Muscle of leg (tissue), 11 donors: ENCODE measurements around the gene RYK. TPM values are rescaled to one million over a fixed set of nuclear protein-coding genes. Genes with fewer than 3 reads are reported as not detected.
A peak's percentile ranks its signal among the peaks of the same experiment; 100 is the strongest.

Experiments
- DNase-seq: peaks from one replicate; pipeline ENCODE4 v3.0.0; 2013
- H3K27ac ChIP-seq: one replicate; pipeline ENCODE4 v1.5.1; 2013; ENCODE audit warnings: mild to moderate bottlenecking, low read length, control low read depth
- H3K27me3 ChIP-seq: one replicate; pipeline ENCODE4 v1.6.1; 2013; ENCODE audit warnings: low read length; ENCODE audit not compliant: control insufficient read depth, insufficient read depth
- H3K36me3 ChIP-seq: one replicate; pipeline ENCODE4 v1.6.1; 2013; ENCODE audit warnings: low read length; ENCODE audit not compliant: control insufficient read depth, insufficient read depth
- H3K4me1 ChIP-seq: one replicate; pipeline ENCODE4 v1.6.1; 2013; ENCODE audit warnings: low read length; ENCODE audit not compliant: control insufficient read depth, insufficient read depth
- H3K4me3 ChIP-seq: one replicate; pipeline ENCODE4 v1.5.1; 2013; ENCODE audit warnings: low read length, control low read depth
- H3K9me3 ChIP-seq: replicated peaks from 2 replicates; pipeline ENCODE4 v1.6.1; 2013; ENCODE audit warnings: low read depth, low read length; ENCODE audit not compliant: control insufficient read depth
- WGBS: methylation state at CpG from one replicate; pipeline ENCODE4 v1.1.5; 2013; ENCODE audit warnings: missing lambda C conversion rate; ENCODE audit not compliant: insufficient coverage; 5-methylcytosine and 5-hydroxymethylcytosine counted together
- polyA plus RNA-seq, 8 donors: library from polyadenylated mRNA; unstranded; fragments of 120-200 nt; gene quantifications; one replicate each; pipeline versions ENCODE4 v1.2.1 to v1.2.3, GENCODE V29; 2013; ENCODE audit warnings: inconsistent platforms in 1 of 8, low replicate concordance in 1 of 8; ENCODE audit not compliant: insufficient read length in 8 of 8, insufficient read depth in 1 of 8
- total RNA-seq: library from RNA; stranded (reverse); fragments of 120-200 nt; gene quantifications from one replicate; pipeline ENCODE4 v1.2.4, GENCODE V29; 2013

RYK gene
- total and polyA plus RNA-seq, 9 donors, result 50.7 to 71.3 (median 59.1) TPM

- Histone ChIP-seq H3K27me3 (no peaks in the 10 kb centered on the region), H3K4me1 (peaks cover 12% of the 10 kb centered on the region), H3K4me3 (no peak overlapping the region), H3K9me3 (peaks cover 6% of the 10 kb centered on the region), H3K36me3 (peaks cover 2% of the 10 kb centered on the region), H3K27ac (no peak overlapping the region)
- DNase-seq, result no peak
- WGBS, result 100% methylated on average over 3 of the region's 6 CpGs
Observed at GRCh38 chr3:134143828-134144401, 106.7 kb downstream of the RYK start.

GRCh38 chr3:134136604-134137003, 114.1 kb downstream of the RYK start:
- Histone ChIP-seq H3K4me3 (no peak overlapping the region), H3K9me3 (peaks cover 7% of the 10 kb centered on the region), H3K4me1 (no peaks in the 10 kb centered on the region), H3K27me3 (no peaks in the 10 kb centered on the region), H3K27ac (no peak overlapping the region), H3K36me3 (no peaks in the 10 kb centered on the region)
- WGBS, result 80% methylated on average over 3 of the region's 3 CpGs
- DNase-seq, result no peak

- H3K4me1 ChIP-seq, result no peaks in the 10 kb centered on the region
- DNase-seq, result no peak
- 80% methylated on average over 2 of the region's 3 CpGs for WGBS
- peaks cover 6% of the 10 kb centered on the region for H3K9me3 ChIP-seq
- H3K27me3 ChIP-seq, result no peaks in the 10 kb centered on the region
- no peaks in the 10 kb centered on the region for H3K36me3 ChIP-seq
- no peak overlapping the region for H3K27ac ChIP-seq
- no peak overlapping the region for H3K4me3 ChIP-seq
Observed at GRCh38 chr3:134134698-134135415, 115.8 kb downstream of the RYK start.

GRCh38 chr3:134134240-134134639, 116.4 kb downstream of the RYK start:
- Histone ChIP-seq H3K27ac (no peak overlapping the region), H3K36me3 (no peaks in the 10 kb centered on the region), H3K4me1 (no peaks in the 10 kb centered on the region), H3K9me3 (peaks cover 3% of the 10 kb centered on the region), H3K27me3 (no peaks in the 10 kb centered on the region), H3K4me3 (no peak overlapping the region)
- 29% methylated on average over 1 of the region's 1 CpG for WGBS
- no peak for DNase-seq

GRCh38 chr3:134132961-134133360, 117.7 kb downstream of the RYK start:
- H3K4me1 ChIP-seq, result no peaks in the 10 kb centered on the region
- H3K27ac ChIP-seq, result no peak overlapping the region
- 59% methylated on average over 2 of the region's 3 CpGs for WGBS
- no peak for DNase-seq
- H3K4me3 ChIP-seq, result no peak overlapping the region
- no peaks in the 10 kb centered on the region for H3K9me3 ChIP-seq
- no peaks in the 10 kb centered on the region for H3K27me3 ChIP-seq
- no peaks in the 10 kb centered on the region for H3K36me3 ChIP-seq

GRCh38 chr3:134126153-134126552, 124.5 kb downstream of the RYK start:
- Histone ChIP-seq H3K9me3 (peaks cover 17% of the 10 kb centered on the region), H3K27me3 (no peaks in the 10 kb centered on the region), H3K4me1 (no peaks in the 10 kb centered on the region), H3K4me3 (no peak overlapping the region), H3K27ac (no peak overlapping the region), H3K36me3 (no peaks in the 10 kb centered on the region)
- DNase-seq, result no peak
- no CpG with 5 or more reads among the region's 1 CpG for WGBS

GRCh38 chr3:134114726-134115125, 135.9 kb downstream of the RYK start:
- no peak overlapping the region for H3K27ac ChIP-seq

GRCh38 chr3:134111616-134112015, 139.0 kb downstream of the RYK start:
- H3K27ac ChIP-seq, result no peak overlapping the region
- WGBS, result no CpG with 5 or more reads among the region's 2 CpGs
- no peaks in the 10 kb centered on the region for H3K4me1 ChIP-seq
- H3K9me3 ChIP-seq, result no peaks in the 10 kb centered on the region
- DNase-seq, result peak; percentile 76
- H3K4me3 ChIP-seq, result no peak overlapping the region
- no peaks in the 10 kb centered on the region for H3K27me3 ChIP-seq
- H3K36me3 ChIP-seq, result no peaks in the 10 kb centered on the region

More at GRCh38 chr3:134114726-134115125, 135.9 kb downstream of the RYK start:
- DNase-seq, result no peak
- Histone ChIP-seq H3K4me1 (no peaks in the 10 kb centered on the region), H3K9me3 (peaks cover 2% of the 10 kb centered on the region), H3K27me3 (no peaks in the 10 kb centered on the region), H3K4me3 (no peak overlapping the region), H3K36me3 (no peaks in the 10 kb centered on the region)
- WGBS, result no CpG with 5 or more reads among the region's 2 CpGs

GRCh38 chr3:134110963-134111362, 139.7 kb downstream of the RYK start:
- Histone ChIP-seq H3K27me3 (no peaks in the 10 kb centered on the region), H3K36me3 (no peaks in the 10 kb centered on the region), H3K27ac (no peak overlapping the region), H3K9me3 (no peaks in the 10 kb centered on the region), H3K4me3 (no peak overlapping the region), H3K4me1 (no peaks in the 10 kb centered on the region)
- WGBS, result no CpG with 5 or more reads among the region's 2 CpGs
- DNase-seq, result no peak
